Activated naive CD4-positive, alpha-beta T cell treated with anti-CD3 and anti-CD28 coated beads, Interleukin-2, amount 50 U/mL, for 16 hours (primary cell): ENCODE results near the gene RNF43.

Experiments
- DNase-seq: peaks from one replicate; pipeline ENCODE4 v3.0.0-alpha.2; 2020

The RNF43 gene

GRCh38 chr17:58417300-58418092 lies at the start of gene RNF43:
Gene RNF43, minus strand, starts transcription at chr17:58417534. Its CDS starts 1,957 bp downstream, at chr17:58415577.
- peak; percentile 89 for DNase-seq

GRCh38 chr17:58455491-58455890 lies 38.2 kb upstream of the RNF43 start:
- no peak for DNase-seq

GRCh38 chr17:58452738-58453137 lies 35.4 kb upstream of the RNF43 start:
- DNase-seq = no peak

GRCh38 chr17:58447039-58447975 lies 30.0 kb upstream of the RNF43 start:
- DNase-seq = peak; percentile 62

GRCh38 chr17:58446086-58446485 lies 28.8 kb upstream of the RNF43 start:
- DNase-seq = no peak

GRCh38 chr17:58436805-58437239 lies 19.5 kb upstream of the RNF43 start:
- no peak for DNase-seq

- DNase-seq = no peak
Observed at GRCh38 chr17:58436245-58436644, 18.9 kb upstream of the RNF43 start.

GRCh38 chr17:58432806-58433573 lies 15.7 kb upstream of the RNF43 start:
- DNase-seq = no peak

- no peak for DNase-seq
Observed at GRCh38 chr17:58427807-58428206, 10.5 kb upstream of the RNF43 start.

- DNase-seq = no peak
Observed at GRCh38 chr17:58421711-58422110, 4.4 kb upstream of the RNF43 start.

- DNase-seq = no peak
Observed at GRCh38 chr17:58420827-58421226, 3.5 kb upstream of the RNF43 start.

- DNase-seq = no peak
Observed at GRCh38 chr17:58416937-58417299, 416 bp downstream of the RNF43 start.

GRCh38 chr17:58416396-58416795 lies 938 bp downstream of the RNF43 start:
- DNase-seq = no peak

GRCh38 chr17:58415371-58416055 lies 1.8 kb downstream of the RNF43 start:
- DNase-seq = no peak

GRCh38 chr17:58414596-58414997 lies 2.7 kb downstream of the RNF43 start:
- DNase-seq = no peak

- DNase-seq = no peak
Observed at GRCh38 chr17:58413684-58414083, 3.6 kb downstream of the RNF43 start.

GRCh38 chr17:58412961-58413586 lies 4.3 kb downstream of the RNF43 start:
- DNase-seq = no peak

GRCh38 chr17:58412064-58412703 lies 5.2 kb downstream of the RNF43 start:
- DNase-seq = no peak

- no peak for DNase-seq
Observed at GRCh38 chr17:58411408-58411894, 5.9 kb downstream of the RNF43 start.

- DNase-seq = no peak
Observed at GRCh38 chr17:58410714-58411407, 6.5 kb downstream of the RNF43 start.

- DNase-seq = no peak
Observed at GRCh38 chr17:58409432-58409831, 7.9 kb downstream of the RNF43 start.
